PC-3 (cell line): ENCODE results near the gene SELENOP.

ENCODE experiments used
- CTCF ChIP-seq: fragments of 300-600 bp; sonication (generic); conservative IDR thresholded peaks from 2 replicates; pipeline ENCODE4 v1.5.1; 2017; ENCODE audit warnings: antibody characterized with exemption, low read depth, mild to moderate bottlenecking, low read length
- EZH2phosphoT487 ChIP-seq: fragments of 300-600 bp; sonication (generic); IDR thresholded peaks from 2 replicates; pipeline ENCODE4 v1.6.1; 2018; ENCODE audit warnings: mild to moderate bottlenecking, antibody characterized with exemption, low read length, borderline replicate concordance

- TF ChIP-seq CTCF (no peak), EZH2phosphoT487 (no peak)
Observed at GRCh38 chr5:42810834-42811590, 680 bp downstream of the SELENOP start.
